H1 (cell line): Measurements from ENCODE around the gene MECR.
"Not testable (repeated sequence)": the region's sequence is repeated elsewhere in the genome, so short reads cannot be mapped to it uniquely, and the experiment has no call there.

Experiments
- CEBPB ChIP-seq: IDR thresholded peaks from 2 replicates; pipeline ENCODE4 v1.6.1; 2012; ENCODE audit warnings: low read depth, low read length
- CREB1 ChIP-seq: IDR thresholded peaks from 2 replicates; pipeline ENCODE4 v1.6.1; 2012; ENCODE audit warnings: inconsistent platforms
- POLR2A ChIP-seq, 2 experiments: IDR thresholded peaks; 1 replicate in 1 of 2; 2 replicates in 1 of 2; pipeline ENCODE4 v1.6.1; 2011; ENCODE audit warnings: low read depth in 2 of 2, low read length in 2 of 2, mild to moderate bottlenecking in 2 of 2; ENCODE audit errors: control extremely low read depth in 1 of 2
- POLR2AphosphoS5 ChIP-seq: IDR thresholded peaks from 2 replicates; pipeline ENCODE4 v1.6.1; 2011; ENCODE audit warnings: low read depth, low read length
- RAD21 ChIP-seq, 2 experiments: IDR thresholded peaks in 1 of 2; conservative IDR thresholded peaks in 1 of 2; 2 replicates each; pipeline ENCODE4 v1.6.1; 2011; ENCODE audit warnings: low read depth in 2 of 2, low read length in 2 of 2, improper control_type of control experiment in 1 of 2, inconsistent platforms in 1 of 2, mild to moderate bottlenecking in 1 of 2, moderate library complexity in 1 of 2
- RFX5 ChIP-seq: IDR thresholded peaks from 2 replicates; pipeline ENCODE4 v1.6.1; 2011; ENCODE audit warnings: low read depth, low read length, improper control_type of control experiment, borderline replicate concordance
- SIN3A ChIP-seq, 2 experiments: IDR thresholded peaks in 1 of 2; conservative IDR thresholded peaks in 1 of 2; 2 replicates each; pipeline ENCODE4 v1.6.1; 2011 to 2012; ENCODE audit warnings: low read length in 2 of 2, improper control_type of control experiment in 1 of 2, low read depth in 1 of 2, mild to moderate bottlenecking in 1 of 2
- SP1 ChIP-seq: IDR thresholded peaks from 2 replicates; pipeline ENCODE4 v1.6.1; 2011; ENCODE audit warnings: low read depth, low read length
- SUZ12 ChIP-seq: fragments of 200-600 bp; sonication (generic); IDR thresholded peaks from 2 replicates; pipeline ENCODE4 v1.6.1; 2012; ENCODE audit warnings: mild to moderate bottlenecking, inconsistent platforms, low read length, moderate library complexity, mixed read lengths
- YY1 ChIP-seq: IDR thresholded peaks from 2 replicates; pipeline ENCODE4 v1.6.1; 2011; ENCODE audit warnings: low read depth, mild to moderate bottlenecking, low read length
- TF ChIP-seq, protein P1 (sequence below): IDR thresholded peaks from 2 replicates; pipeline ENCODE4 v1.6.1; 2012; ENCODE audit warnings: inconsistent platforms
- TF ChIP-seq, protein P2 (sequence below), 3 experiments: IDR thresholded peaks; 1 replicate in 2 of 3; 2 replicates in 1 of 3; pipeline versions ENCODE4 v1.5.1 to v1.6.1; 2011; ENCODE audit warnings: low read length in 3 of 3, mild to moderate bottlenecking in 3 of 3, inconsistent platforms in 2 of 3, low read depth in 1 of 3, moderate library complexity in 1 of 3; ENCODE audit not compliant: insufficient read depth in 1 of 3; ENCODE audit errors: control extremely low read depth in 1 of 3

DNA sequence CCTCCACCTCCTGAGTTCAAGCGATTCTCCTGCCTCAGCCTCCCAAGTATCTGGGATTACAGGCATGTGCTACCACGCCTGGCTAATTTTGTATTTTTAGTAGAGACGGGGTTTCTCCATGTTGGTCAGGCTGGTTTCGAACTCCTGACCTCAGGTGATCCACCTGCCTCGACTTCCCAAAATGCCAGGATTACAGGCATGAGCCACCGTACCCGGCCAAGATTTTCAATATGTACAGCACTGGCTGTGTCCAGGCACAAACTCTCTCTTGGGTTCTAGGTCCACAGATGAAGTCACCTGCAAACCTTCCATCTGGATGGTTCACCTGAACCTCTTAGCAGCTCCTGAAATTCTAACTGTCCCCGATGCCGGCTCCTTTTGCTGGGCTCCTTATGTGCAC, 80.4 kb downstream of the MECR start:
- TF ChIP-seq RFX5; POLR2AphosphoS5; CEBPB; POLR2A (IDR thresholded peaks at IDR 0.05; ENCODE audit: control extremely low read depth in 1 of 2, low read depth in 2 of 2, low read length in 2 of 2); YY1; SIN3A (conservative IDR thresholded peaks at IDR 0.05 in 1 of 2, IDR thresholded peaks at IDR 0.05 in 1 of 2; ENCODE audit: low read depth in 1 of 2, low read length in 2 of 2); SUZ12; SP1; RAD21 (IDR thresholded peaks at IDR 0.05 in 1 of 2, conservative IDR thresholded peaks at IDR 0.05 in 1 of 2; ENCODE audit: low read depth in 2 of 2, low read length in 2 of 2); CREB1: not testable (repeated sequence)
- TF ChIP-seq, protein P1, sequence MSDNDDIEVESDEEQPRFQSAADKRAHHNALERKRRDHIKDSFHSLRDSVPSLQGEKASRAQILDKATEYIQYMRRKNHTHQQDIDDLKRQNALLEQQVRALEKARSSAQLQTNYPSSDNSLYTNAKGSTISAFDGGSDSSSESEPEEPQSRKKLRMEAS = not testable (repeated sequence)
- TF ChIP-seq, protein P2, sequence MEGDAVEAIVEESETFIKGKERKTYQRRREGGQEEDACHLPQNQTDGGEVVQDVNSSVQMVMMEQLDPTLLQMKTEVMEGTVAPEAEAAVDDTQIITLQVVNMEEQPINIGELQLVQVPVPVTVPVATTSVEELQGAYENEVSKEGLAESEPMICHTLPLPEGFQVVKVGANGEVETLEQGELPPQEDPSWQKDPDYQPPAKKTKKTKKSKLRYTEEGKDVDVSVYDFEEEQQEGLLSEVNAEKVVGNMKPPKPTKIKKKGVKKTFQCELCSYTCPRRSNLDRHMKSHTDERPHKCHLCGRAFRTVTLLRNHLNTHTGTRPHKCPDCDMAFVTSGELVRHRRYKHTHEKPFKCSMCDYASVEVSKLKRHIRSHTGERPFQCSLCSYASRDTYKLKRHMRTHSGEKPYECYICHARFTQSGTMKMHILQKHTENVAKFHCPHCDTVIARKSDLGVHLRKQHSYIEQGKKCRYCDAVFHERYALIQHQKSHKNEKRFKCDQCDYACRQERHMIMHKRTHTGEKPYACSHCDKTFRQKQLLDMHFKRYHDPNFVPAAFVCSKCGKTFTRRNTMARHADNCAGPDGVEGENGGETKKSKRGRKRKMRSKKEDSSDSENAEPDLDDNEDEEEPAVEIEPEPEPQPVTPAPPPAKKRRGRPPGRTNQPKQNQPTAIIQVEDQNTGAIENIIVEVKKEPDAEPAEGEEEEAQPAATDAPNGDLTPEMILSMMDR (IDR thresholded peaks at IDR 0.05; ENCODE audit: control extremely low read depth in 1 of 3, insufficient read depth in 1 of 3, low read depth in 1 of 3, low read length in 3 of 3) = not testable (repeated sequence)
